H1 (cell line): ENCODE data around the gene ABCB7. TPM values are rescaled to one million over a fixed set of nuclear protein-coding genes. Genes with fewer than 3 reads are reported as not detected.

Experiments used
- CTBP2 ChIP-seq: IDR thresholded peaks from 2 replicates; pipeline ENCODE4 v1.7.0; 2011; ENCODE audit warnings: borderline replicate concordance, mild to moderate bottlenecking, moderate library complexity, mixed read lengths, low read length; ENCODE audit not compliant: insufficient read depth, insufficient read length
- EGR1 ChIP-seq: IDR thresholded peaks from 2 replicates; pipeline ENCODE4 v1.6.1; 2011; ENCODE audit warnings: low read depth, low read length, borderline replicate concordance
- JUND ChIP-seq: IDR thresholded peaks from 2 replicates; pipeline ENCODE4 v1.6.1; 2011; ENCODE audit warnings: mild to moderate bottlenecking, improper control_type of control experiment, low read length
- KDM1A ChIP-seq: fragments of 200-600, 300-600 bp; sonication (generic); IDR thresholded peaks from 2 replicates; pipeline ENCODE4 v1.7.1; 2016; ENCODE audit warnings: mild to moderate bottlenecking, low read length, borderline replicate concordance
- NRF1 ChIP-seq: IDR thresholded peaks from 2 replicates; pipeline ENCODE4 v1.6.1; 2011; ENCODE audit warnings: mild to moderate bottlenecking, low read depth, low read length, improper control_type of control experiment
- PHF8 ChIP-seq: fragments of 200-600 bp; sonication (generic); conservative IDR thresholded peaks from 2 replicates; pipeline ENCODE4 v1.7.1; 2012; ENCODE audit warnings: low read depth, mild to moderate bottlenecking, inconsistent platforms, low read length, moderate library complexity
- SUZ12 ChIP-seq: fragments of 200-600 bp; sonication (generic); IDR thresholded peaks from 2 replicates; pipeline ENCODE4 v1.6.1; 2012; ENCODE audit warnings: mild to moderate bottlenecking, inconsistent platforms, low read length, moderate library complexity, mixed read lengths
- TAF7 ChIP-seq: optimal IDR thresholded peaks from 2 replicates; pipeline ENCODE3; 2011; ENCODE audit warnings: low read depth, mild to moderate bottlenecking, inconsistent platforms, low read length, moderate library complexity, borderline replicate concordance
- polyA plus RNA-seq, 7 experiments: library from polyadenylated mRNA; depleted of rRNA in 3 of 7; stranded (reverse) in 5 of 7; unstranded in 2 of 7; fragments of >200 nt in 5 of 7; fragments of 200-250 nt in 2 of 7; gene quantifications; 1 replicate in 5 of 7; 2 replicates in 1 of 7; 4 replicates in 1 of 7; pipeline versions ENCODE4 v1.2.1 to v1.2.3, GENCODE V29; 2011 to 2013; ENCODE audit warnings: missing spikeins in 2 of 7, mixed read lengths in 2 of 7
- total RNA-seq: library from RNA; stranded (reverse); fragmentation: NEBNext Ultra II Directional; extraction: Animal tissue kit (Norgen Biotek cat#: 25700); gene quantifications from 2 replicates; pipeline ENCODE4 v1.2.1, GENCODE V29; 2021

The ABCB7 gene
- total and polyA plus RNA-seq, 2 of the 8 experiments (the other 6 are each of a cell fraction or from before 2014, with no cell fraction given): 24.3 to 43.3 TPM

DNA sequence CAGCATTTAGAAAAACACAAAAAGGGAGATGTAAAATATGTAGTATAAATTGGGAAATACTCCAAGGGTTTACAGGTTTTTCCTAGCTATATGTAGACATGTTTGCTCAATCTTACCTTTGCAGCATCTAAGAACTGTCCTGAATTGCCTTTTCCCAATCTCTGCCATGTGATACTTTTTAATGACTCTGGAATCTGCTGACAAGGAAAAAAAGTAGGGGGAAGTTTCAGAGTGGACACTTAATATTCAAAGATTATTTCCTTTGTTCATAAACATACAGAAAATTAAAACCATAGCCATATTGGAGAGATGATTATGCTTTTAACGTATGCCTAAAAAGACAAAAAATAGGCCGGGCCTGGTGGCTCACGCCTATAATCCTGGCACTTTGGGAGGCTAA, 41.4 kb downstream of the ABCB7 start (continued):
- no peak for TF ChIP-seq SUZ12
- TF ChIP-seq JUND: no peak
- TF ChIP-seq NRF1: no peak
- TF ChIP-seq KDM1A: no peak
- no peak for TF ChIP-seq PHF8
- no peak for TF ChIP-seq EGR1
- no peak for TF ChIP-seq TAF7
- TF ChIP-seq CTBP2: no peak
